H1 (cell line): ENCODE measurements around the gene CTIF.

ENCODE experiments used
- CREB1 ChIP-seq: IDR thresholded peaks from 2 replicates; pipeline ENCODE4 v1.6.1; 2012; ENCODE audit warnings: inconsistent platforms
- EGR1 ChIP-seq: IDR thresholded peaks from 2 replicates; pipeline ENCODE4 v1.6.1; 2011; ENCODE audit warnings: low read depth, low read length, borderline replicate concordance
- EP300 ChIP-seq, 2 experiments: IDR thresholded peaks; 1 replicate in 1 of 2; 2 replicates in 1 of 2; pipeline ENCODE4 v1.6.1; 2011 to 2012; ENCODE audit warnings: low read depth in 2 of 2, low read length in 2 of 2, mild to moderate bottlenecking in 2 of 2, borderline replicate concordance in 1 of 2, inconsistent platforms in 1 of 2, moderate library complexity in 1 of 2
- HDAC2 ChIP-seq, 2 experiments: fragments of 300-600 bp in 1 of 2; sonication (generic) in 1 of 2; IDR thresholded peaks; 2 replicates each; pipeline ENCODE4 v1.6.1; 2011 to 2012; ENCODE audit warnings: low read depth in 2 of 2, low read length in 2 of 2, mild to moderate bottlenecking in 2 of 2, moderate library complexity in 2 of 2, borderline replicate concordance in 1 of 2, inconsistent platforms in 1 of 2
- KDM5A ChIP-seq: fragments of 200-600 bp; IDR thresholded peaks from 2 replicates; pipeline ENCODE4 v1.7.1; 2012; ENCODE audit warnings: mild to moderate bottlenecking, low read length, inconsistent platforms, mixed read lengths
- POLR2A ChIP-seq, 2 experiments: IDR thresholded peaks; 1 replicate in 1 of 2; 2 replicates in 1 of 2; pipeline ENCODE4 v1.6.1; 2011; ENCODE audit warnings: low read depth in 2 of 2, low read length in 2 of 2, mild to moderate bottlenecking in 2 of 2; ENCODE audit errors: control extremely low read depth in 1 of 2
- RAD21 ChIP-seq, 2 experiments: IDR thresholded peaks in 1 of 2; conservative IDR thresholded peaks in 1 of 2; 2 replicates each; pipeline ENCODE4 v1.6.1; 2011; ENCODE audit warnings: low read depth in 2 of 2, low read length in 2 of 2, improper control_type of control experiment in 1 of 2, inconsistent platforms in 1 of 2, mild to moderate bottlenecking in 1 of 2, moderate library complexity in 1 of 2
- RBBP5 ChIP-seq: IDR thresholded peaks from 2 replicates; pipeline ENCODE4 v1.7.1; 2012; ENCODE audit warnings: low read depth, mild to moderate bottlenecking, inconsistent platforms, low read length, moderate library complexity, borderline replicate concordance
- RFX5 ChIP-seq: IDR thresholded peaks from 2 replicates; pipeline ENCODE4 v1.6.1; 2011; ENCODE audit warnings: low read depth, low read length, improper control_type of control experiment, borderline replicate concordance
- TCF12 ChIP-seq: IDR thresholded peaks from 2 replicates; pipeline ENCODE4 v1.6.1; 2011; ENCODE audit warnings: low read depth, mild to moderate bottlenecking, low read length
- TF ChIP-seq, protein P1 (sequence below), 3 experiments: IDR thresholded peaks; 1 replicate in 2 of 3; 2 replicates in 1 of 3; pipeline versions ENCODE4 v1.5.1 to v1.6.1; 2011; ENCODE audit warnings: low read length in 3 of 3, mild to moderate bottlenecking in 3 of 3, inconsistent platforms in 2 of 3, low read depth in 1 of 3, moderate library complexity in 1 of 3; ENCODE audit not compliant: insufficient read depth in 1 of 3; ENCODE audit errors: control extremely low read depth in 1 of 3
- TF ChIP-seq, protein P2 (sequence below): IDR thresholded peaks from 2 replicates; pipeline ENCODE4 v1.6.1; 2011; ENCODE audit warnings: low read length, improper control_type of control experiment

DNA sequence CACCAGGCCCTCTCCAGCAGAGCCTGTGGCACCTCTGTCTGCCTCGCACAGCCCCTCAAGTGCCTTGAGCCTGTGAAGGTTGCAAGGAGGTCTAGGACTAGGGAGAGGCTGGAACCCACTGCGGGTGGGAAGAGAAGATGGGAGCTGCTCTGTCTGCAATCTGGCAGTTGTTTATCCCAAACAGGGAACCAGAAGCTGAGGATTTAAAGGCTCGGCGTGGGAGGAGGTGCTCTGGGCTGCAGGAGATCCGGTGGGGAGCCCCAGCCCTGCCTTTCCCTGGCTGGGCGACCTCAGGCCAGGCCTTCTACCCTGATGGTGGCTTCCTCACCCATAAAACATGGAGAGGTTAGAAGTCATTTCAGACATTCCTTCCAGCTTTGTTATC, 237.8 kb downstream of the CTIF start:
- TF ChIP-seq, protein P1, sequence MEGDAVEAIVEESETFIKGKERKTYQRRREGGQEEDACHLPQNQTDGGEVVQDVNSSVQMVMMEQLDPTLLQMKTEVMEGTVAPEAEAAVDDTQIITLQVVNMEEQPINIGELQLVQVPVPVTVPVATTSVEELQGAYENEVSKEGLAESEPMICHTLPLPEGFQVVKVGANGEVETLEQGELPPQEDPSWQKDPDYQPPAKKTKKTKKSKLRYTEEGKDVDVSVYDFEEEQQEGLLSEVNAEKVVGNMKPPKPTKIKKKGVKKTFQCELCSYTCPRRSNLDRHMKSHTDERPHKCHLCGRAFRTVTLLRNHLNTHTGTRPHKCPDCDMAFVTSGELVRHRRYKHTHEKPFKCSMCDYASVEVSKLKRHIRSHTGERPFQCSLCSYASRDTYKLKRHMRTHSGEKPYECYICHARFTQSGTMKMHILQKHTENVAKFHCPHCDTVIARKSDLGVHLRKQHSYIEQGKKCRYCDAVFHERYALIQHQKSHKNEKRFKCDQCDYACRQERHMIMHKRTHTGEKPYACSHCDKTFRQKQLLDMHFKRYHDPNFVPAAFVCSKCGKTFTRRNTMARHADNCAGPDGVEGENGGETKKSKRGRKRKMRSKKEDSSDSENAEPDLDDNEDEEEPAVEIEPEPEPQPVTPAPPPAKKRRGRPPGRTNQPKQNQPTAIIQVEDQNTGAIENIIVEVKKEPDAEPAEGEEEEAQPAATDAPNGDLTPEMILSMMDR (IDR thresholded peaks at IDR 0.05; ENCODE audit: control extremely low read depth in 1 of 3, insufficient read depth in 1 of 3, low read depth in 1 of 3, low read length in 3 of 3) = no peak
- TF ChIP-seq HDAC2 (IDR thresholded peaks at IDR 0.05; ENCODE audit: borderline replicate concordance in 1 of 2, low read depth in 2 of 2, low read length in 2 of 2) (no peak), RAD21 (IDR thresholded peaks at IDR 0.05 in 1 of 2, conservative IDR thresholded peaks at IDR 0.05 in 1 of 2; ENCODE audit: low read depth in 2 of 2, low read length in 2 of 2) (no peak), RFX5 (no peak), CREB1 (no peak), KDM5A (no peak), EP300 (IDR thresholded peaks at IDR 0.05; ENCODE audit: borderline replicate concordance in 1 of 2, low read depth in 2 of 2, low read length in 2 of 2) (no peak), POLR2A (IDR thresholded peaks at IDR 0.05; ENCODE audit: control extremely low read depth in 1 of 2, low read depth in 2 of 2, low read length in 2 of 2) (no peak), EGR1 (no peak), TCF12 (no peak), RBBP5 (no peak)
- TF ChIP-seq, protein P2, sequence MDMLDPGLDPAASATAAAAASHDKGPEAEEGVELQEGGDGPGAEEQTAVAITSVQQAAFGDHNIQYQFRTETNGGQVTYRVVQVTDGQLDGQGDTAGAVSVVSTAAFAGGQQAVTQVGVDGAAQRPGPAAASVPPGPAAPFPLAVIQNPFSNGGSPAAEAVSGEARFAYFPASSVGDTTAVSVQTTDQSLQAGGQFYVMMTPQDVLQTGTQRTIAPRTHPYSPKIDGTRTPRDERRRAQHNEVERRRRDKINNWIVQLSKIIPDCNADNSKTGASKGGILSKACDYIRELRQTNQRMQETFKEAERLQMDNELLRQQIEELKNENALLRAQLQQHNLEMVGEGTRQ = no peak
